OCI-LY3 (cell line): ENCODE data around the gene FCN2.

Experiments used
- H2AFZ ChIP-seq: fragments of 200-600, 300-600 bp; shearing (Covaris generic); 2 replicates; pipeline ENCODE4 v1.6.0; 2014; ENCODE audit warnings: antibody characterized with exemption, low read depth, low read length
- H3K27ac ChIP-seq: fragments of 200-600, 300-600 bp; sonication (generic); 2 replicates; pipeline ENCODE4 v1.5.1; 2014; ENCODE audit warnings: mild to moderate bottlenecking, low read length, moderate library complexity, mixed read lengths
- H3K27me3 ChIP-seq: fragments of 200-600, 300-600 bp; sonication (generic); 2 replicates; pipeline ENCODE4 v1.6.1; 2014; ENCODE audit warnings: low read depth, low read length, mixed read lengths
- H3K36me3 ChIP-seq: fragments of 200-600, 300-600 bp; sonication (generic); replicated peaks from 2 replicates; pipeline ENCODE3; 2014; ENCODE audit warnings: low read depth, low read length, mixed read lengths
- H3K4me1 ChIP-seq: fragments of 300-600, 200-600 bp; sonication (generic); 2 replicates; pipeline ENCODE4 v1.6.1; 2014; ENCODE audit warnings: low read length, mixed read lengths
- H3K4me2 ChIP-seq: fragments of 200-600, 300-600 bp; sonication (generic); 2 replicates; pipeline ENCODE4 v1.6.1; 2014; ENCODE audit warnings: low read length, mixed read lengths
- H3K4me3 ChIP-seq: fragments of 300-600, 200-600 bp; sonication (generic); 2 replicates; pipeline ENCODE4 v1.5.1; 2014; ENCODE audit warnings: antibody characterized with exemption, mild to moderate bottlenecking, low read length, moderate library complexity
- H3K79me2 ChIP-seq: fragments of 300-600, 200-600 bp; shearing (Covaris generic); 2 replicates; pipeline ENCODE4 v1.6.1; 2014; ENCODE audit warnings: mild to moderate bottlenecking, low read length, mixed read lengths
- H3K9ac ChIP-seq: fragments of 300-600, 200-600 bp; shearing (Covaris generic); 2 replicates; pipeline ENCODE4 v1.6.0; 2014; ENCODE audit warnings: mild to moderate bottlenecking, low read length, moderate library complexity
- H3K9me3 ChIP-seq: fragments of 200-600, 300-600 bp; shearing (Covaris generic); 2 replicates; pipeline ENCODE4 v1.6.1; 2014; ENCODE audit warnings: low read length, mixed read lengths; ENCODE audit not compliant: insufficient read depth
- H4K20me1 ChIP-seq: fragments of 200-600, 300-600 bp; sonication (generic); 2 replicates; pipeline ENCODE4 v1.6.1; 2016; ENCODE audit warnings: low read length, mixed read lengths; ENCODE audit not compliant: insufficient read depth
- EZH2phosphoT487 ChIP-seq: fragments of 200-600 bp; shearing (Covaris generic); IDR thresholded peaks from 2 replicates; pipeline ENCODE4 v1.6.1; 2018; ENCODE audit warnings: antibody characterized with exemption, mixed run types, low read depth
- TF ChIP-seq, protein P1 (sequence below): fragments of 200-600, 300-600 bp; sonication (generic); IDR thresholded peaks from 2 replicates; pipeline ENCODE4 v1.5.1; 2014; ENCODE audit warnings: antibody characterized with exemption, low read length, low read depth

FCN2 gene

GRCh38 chr9:134852906-134853654, 27.5 kb upstream of the FCN2 start:
- peaks cover 5% of the 10 kb centered on the region for H3K36me3 ChIP-seq
- peaks cover 40% of the 10 kb centered on the region for H3K4me1 ChIP-seq
- no peak for TF ChIP-seq EZH2phosphoT487
- TF ChIP-seq, protein P1, sequence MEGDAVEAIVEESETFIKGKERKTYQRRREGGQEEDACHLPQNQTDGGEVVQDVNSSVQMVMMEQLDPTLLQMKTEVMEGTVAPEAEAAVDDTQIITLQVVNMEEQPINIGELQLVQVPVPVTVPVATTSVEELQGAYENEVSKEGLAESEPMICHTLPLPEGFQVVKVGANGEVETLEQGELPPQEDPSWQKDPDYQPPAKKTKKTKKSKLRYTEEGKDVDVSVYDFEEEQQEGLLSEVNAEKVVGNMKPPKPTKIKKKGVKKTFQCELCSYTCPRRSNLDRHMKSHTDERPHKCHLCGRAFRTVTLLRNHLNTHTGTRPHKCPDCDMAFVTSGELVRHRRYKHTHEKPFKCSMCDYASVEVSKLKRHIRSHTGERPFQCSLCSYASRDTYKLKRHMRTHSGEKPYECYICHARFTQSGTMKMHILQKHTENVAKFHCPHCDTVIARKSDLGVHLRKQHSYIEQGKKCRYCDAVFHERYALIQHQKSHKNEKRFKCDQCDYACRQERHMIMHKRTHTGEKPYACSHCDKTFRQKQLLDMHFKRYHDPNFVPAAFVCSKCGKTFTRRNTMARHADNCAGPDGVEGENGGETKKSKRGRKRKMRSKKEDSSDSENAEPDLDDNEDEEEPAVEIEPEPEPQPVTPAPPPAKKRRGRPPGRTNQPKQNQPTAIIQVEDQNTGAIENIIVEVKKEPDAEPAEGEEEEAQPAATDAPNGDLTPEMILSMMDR, result no peak
- peak overlapping the region; percentile 39 for H3K4me2 ChIP-seq
- no peak overlapping the region for H3K4me3 ChIP-seq
- no peaks in the 10 kb centered on the region for H3K79me2 ChIP-seq
- H3K27me3 ChIP-seq, result no peaks in the 10 kb centered on the region
- no peaks in the 10 kb centered on the region for H4K20me1 ChIP-seq
- no peak overlapping the region for H3K9ac ChIP-seq
- no peak overlapping the region for H3K27ac ChIP-seq
- H3K9me3 ChIP-seq, result peaks cover 3% of the 10 kb centered on the region; the same call in 1 of the 2 replicates
- H2AFZ ChIP-seq, result no peak overlapping the region; the same call in 1 of the 2 replicates

- no peak overlapping the region for H3K27ac ChIP-seq
- H2AFZ ChIP-seq, result no peak overlapping the region
- H4K20me1 ChIP-seq, result no peaks in the 10 kb centered on the region
- peak overlapping the region; percentile 39 for H3K4me2 ChIP-seq
- peaks cover 3% of the 10 kb centered on the region; the same call in 1 of the 2 replicates for H3K9me3 ChIP-seq
- no peaks in the 10 kb centered on the region for H3K27me3 ChIP-seq
- peaks cover 47% of the 10 kb centered on the region for H3K4me1 ChIP-seq
- TF ChIP-seq, protein P1, result no peak
- TF ChIP-seq EZH2phosphoT487, result no peak
- H3K36me3 ChIP-seq, result peaks cover 5% of the 10 kb centered on the region
- no peak overlapping the region for H3K9ac ChIP-seq
- H3K79me2 ChIP-seq, result no peaks in the 10 kb centered on the region
- H3K4me3 ChIP-seq, result no peak overlapping the region
Observed at GRCh38 chr9:134853893-134854292, 26.7 kb upstream of the FCN2 start.

- H3K27ac ChIP-seq, result no peak overlapping the region
- no peak overlapping the region for H3K4me3 ChIP-seq
- no peaks in the 10 kb centered on the region for H4K20me1 ChIP-seq
- peaks cover 5% of the 10 kb centered on the region for H3K36me3 ChIP-seq
- no peak overlapping the region for H2AFZ ChIP-seq
- peaks cover 54% of the 10 kb centered on the region for H3K4me1 ChIP-seq
- H3K79me2 ChIP-seq, result no peaks in the 10 kb centered on the region
- no peak overlapping the region for H3K4me2 ChIP-seq
- peaks cover 3% of the 10 kb centered on the region; the same call in 1 of the 2 replicates for H3K9me3 ChIP-seq
- no peak overlapping the region for H3K9ac ChIP-seq
- no peaks in the 10 kb centered on the region for H3K27me3 ChIP-seq
- TF ChIP-seq EZH2phosphoT487, result no peak
- TF ChIP-seq, protein P1, result no peak
Observed at GRCh38 chr9:134854541-134854981, 26.0 kb upstream of the FCN2 start.

GRCh38 chr9:134855231-134855899, 25.2 kb upstream of the FCN2 start:
- Histone ChIP-seq H3K4me3 (no peak overlapping the region), H3K27ac (no peak overlapping the region), H3K4me1 (peaks cover 59% of the 10 kb centered on the region), H3K9me3 (peaks cover 7% of the 10 kb centered on the region; the same call in 1 of the 2 replicates), H3K36me3 (peaks cover 8% of the 10 kb centered on the region), H3K79me2 (no peaks in the 10 kb centered on the region), H3K9ac (no peak overlapping the region), H3K27me3 (no peaks in the 10 kb centered on the region), H3K4me2 (no peak overlapping the region), H2AFZ (no peak overlapping the region), H4K20me1 (no peaks in the 10 kb centered on the region)
- no peak for TF ChIP-seq EZH2phosphoT487
- TF ChIP-seq, protein P1, result no peak
